ENCODE data around the gene IFNGR2. TPM values are rescaled to one million over a fixed set of nuclear protein-coding genes. Genes with fewer than 3 reads are reported as not detected.
"Not testable (repeated sequence)": the region's sequence is repeated elsewhere in the genome, so short reads cannot be mapped to it uniquely, and the experiment has no call there.

The IFNGR2 gene
- total RNA-seq, 1 donor from 2014 or later: 34.0 TPM

GRCh38 chr21:33395891-33396331 is 7.3 kb upstream of the IFNGR2 start:
- intact Hi-C loops (cut with DNase I): no loop called here
- no peak for ATAC-seq (ENCODE audit: poor library complexity)

DNA sequence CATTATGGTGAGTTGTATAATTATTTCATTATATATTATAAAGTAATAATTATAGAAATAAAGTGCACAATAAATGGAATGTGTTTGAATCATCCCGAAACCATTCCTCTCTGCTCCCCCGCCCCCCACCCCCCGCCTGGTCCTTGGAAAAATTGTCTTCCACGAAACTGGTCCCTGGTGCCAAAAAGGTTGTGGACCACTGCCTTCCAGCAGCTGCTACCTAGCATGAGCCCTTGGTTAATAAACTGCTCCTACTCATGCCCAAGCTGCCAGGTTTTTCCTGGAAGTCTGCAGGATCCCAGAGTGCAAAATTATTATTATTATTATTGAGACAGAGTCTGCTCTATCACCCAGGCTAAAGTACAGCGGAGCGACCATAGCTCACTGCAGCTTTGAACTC is 6.8 kb upstream of the IFNGR2 start:
- DNase-seq: no peak
- intact Hi-C loops (cut with DNase I): no loop called here
- ATAC-seq (ENCODE audit: poor library complexity): no peak

More at GRCh38 chr21:33395891-33396331, 7.3 kb upstream of the IFNGR2 start:
- no peak for DNase-seq

- intact Hi-C loops (cut with DNase I): no loop called here
- DNase-seq (peak; percentile 66), ATAC-seq (ENCODE audit: poor library complexity) (peak; percentile 52)
These were observed 6.3 kb upstream of the IFNGR2 start for GRCh38 chr21:33396951-33397350.

DNA sequence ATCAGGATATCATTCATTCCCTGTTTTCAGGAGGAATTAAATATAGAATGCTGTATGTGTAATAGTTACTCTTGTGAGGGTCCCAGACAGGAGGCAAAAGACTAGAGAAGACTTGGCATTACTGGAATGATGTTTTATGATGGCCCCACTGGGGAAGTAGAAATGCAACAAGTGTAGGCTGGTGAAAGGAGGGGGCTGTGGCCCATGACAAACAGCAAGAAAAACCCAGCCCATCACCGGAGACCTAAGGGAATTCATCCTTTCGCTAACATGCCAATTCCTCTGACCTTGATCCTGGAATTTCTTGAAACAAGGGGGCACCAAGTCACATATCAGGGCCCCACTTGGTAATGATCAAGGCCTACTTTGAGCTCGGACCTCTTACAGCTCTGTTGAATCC is 5.5 kb upstream of the IFNGR2 start:
- DNase-seq (no peak), ATAC-seq (ENCODE audit: poor library complexity) (no peak)
- intact Hi-C loops (cut with DNase I): no loop called here

GRCh38 chr21:33398361-33398760 is 4.9 kb upstream of the IFNGR2 start:
- DNase-seq (no peak), ATAC-seq (ENCODE audit: poor library complexity) (no peak)
- intact Hi-C loops (cut with DNase I): no loop called here

DNA sequence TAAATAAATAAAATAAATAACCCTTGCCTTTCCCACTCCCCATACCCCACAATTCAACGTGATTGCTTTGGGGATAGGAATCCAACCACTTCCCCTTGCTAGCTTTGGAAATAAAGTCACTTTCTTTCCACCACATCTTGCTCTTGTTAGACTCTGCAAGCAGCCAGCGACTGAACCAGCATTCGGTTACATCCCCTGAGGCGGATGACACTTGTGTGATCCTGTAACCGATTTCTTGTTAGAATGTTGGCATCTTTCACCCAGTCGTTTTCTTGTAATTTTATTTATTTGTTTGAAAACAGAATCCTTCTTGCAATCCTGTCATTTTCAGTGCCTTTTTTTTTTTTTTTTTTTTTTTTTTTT is 1.6 kb upstream of the IFNGR2 start:
- intact Hi-C loops (cut with DNase I): no loop called here
- no peak for ATAC-seq (ENCODE audit: poor library complexity)
- no peak for DNase-seq

DNA sequence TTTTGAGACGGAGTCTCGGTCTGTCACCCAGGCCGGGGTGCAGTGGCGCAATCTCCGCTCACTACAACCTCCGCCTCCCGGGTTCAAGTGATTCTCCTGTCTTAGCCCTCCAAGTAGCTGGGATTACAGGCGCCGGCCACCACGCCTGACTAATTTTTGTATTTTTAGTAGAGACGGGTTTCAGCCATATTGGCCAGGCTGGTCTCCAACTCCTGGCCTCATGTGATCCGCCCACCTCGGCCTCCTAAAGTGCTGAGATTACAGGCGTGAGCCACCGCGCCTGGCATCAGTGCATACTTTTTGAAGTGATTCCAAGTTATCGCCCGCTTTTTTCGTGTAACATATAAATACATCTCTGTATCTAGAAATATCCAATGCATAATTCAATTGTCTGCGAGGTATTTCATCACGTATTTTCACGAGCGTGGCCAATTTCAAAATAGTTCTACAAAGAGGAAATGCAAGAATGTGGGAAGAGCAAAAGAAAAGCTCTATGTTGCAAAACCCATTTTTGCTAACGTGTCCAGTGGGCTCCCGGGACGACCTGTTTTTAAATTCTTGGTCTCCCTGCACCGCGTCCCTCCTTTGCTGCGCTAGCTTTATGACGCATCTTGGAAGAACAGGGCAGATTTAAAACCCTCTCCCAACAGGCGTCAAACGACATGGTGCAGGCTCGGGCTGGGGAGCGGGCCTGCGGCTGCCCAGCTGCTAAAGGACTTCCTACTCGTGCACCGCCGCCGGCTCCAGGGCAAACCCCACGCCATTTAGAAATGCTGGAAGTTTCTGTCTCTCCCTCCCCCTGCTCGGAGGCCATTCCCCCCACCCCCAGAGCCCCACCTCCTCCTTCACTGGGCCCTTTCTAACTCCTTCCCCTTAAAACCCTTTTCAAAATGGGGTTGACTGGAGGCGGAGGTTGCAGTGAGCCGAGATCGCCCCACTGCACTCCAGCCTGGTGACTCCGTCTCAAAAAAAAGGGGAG is 923 bp upstream of the IFNGR2 start:
- ATAC-seq (ENCODE audit: poor library complexity): peak; percentile 63
- intact Hi-C loops (cut with DNase I): no loop called here
- peak; percentile 83 for DNase-seq

- intact Hi-C loops (cut with DNase I): no loop called here
- peak; percentile 79 for DNase-seq
- peak; percentile 54 for ATAC-seq (ENCODE audit: poor library complexity)
These were observed 773 bp downstream of the IFNGR2 start for GRCh38 chr21:33403786-33404585.

GRCh38 chr21:33406493-33406892 is 3.3 kb downstream of the IFNGR2 start:
- intact Hi-C loops (cut with DNase I): no loop called here
- DNase-seq (no peak), ATAC-seq (ENCODE audit: poor library complexity) (no peak)

- peak; percentile 36 for ATAC-seq (ENCODE audit: poor library complexity)
- intact Hi-C loops (cut with DNase I): no loop called here
- peak; percentile 18 for DNase-seq
These were observed 8.8 kb downstream of the IFNGR2 start for GRCh38 chr21:33411949-33412430.

- ATAC-seq (ENCODE audit: poor library complexity); intact Hi-C loops (cut with DNase I): not testable (repeated sequence)
- DNase-seq: peak; percentile 14
These were observed 9.2 kb downstream of the IFNGR2 start for GRCh38 chr21:33412439-33412831.

- intact Hi-C loops (cut with DNase I): no loop called here
- DNase-seq (peak; percentile 30), ATAC-seq (ENCODE audit: poor library complexity) (no peak)
These were observed 9.8 kb downstream of the IFNGR2 start for GRCh38 chr21:33412832-33413519.

- intact Hi-C loops (cut with DNase I): no loop called here
- DNase-seq (peak; percentile 20), ATAC-seq (ENCODE audit: poor library complexity) (no peak)
These were observed 10.9 kb downstream of the IFNGR2 start for GRCh38 chr21:33414068-33414467.

DNA sequence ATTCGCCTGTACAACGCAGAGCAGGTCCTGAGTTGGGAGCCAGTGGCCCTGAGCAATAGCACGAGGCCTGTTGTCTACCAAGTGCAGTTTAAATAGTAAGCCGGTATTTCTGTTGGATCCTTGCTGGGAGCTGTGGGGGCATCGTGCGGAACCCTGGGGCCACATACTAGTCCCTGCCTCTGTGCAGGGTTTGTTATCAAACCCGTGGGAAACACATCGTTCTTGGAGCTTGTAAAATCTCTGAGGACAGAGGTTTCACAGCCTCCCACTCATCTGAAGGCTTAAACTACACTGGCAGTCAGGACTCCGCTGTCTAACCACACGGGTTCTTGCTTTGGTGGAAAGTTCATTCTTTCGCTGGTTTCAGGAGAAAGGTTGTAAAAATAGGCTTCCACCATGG is 11.7 kb downstream of the IFNGR2 start:
- ATAC-seq (ENCODE audit: poor library complexity) (no peak), DNase-seq (peak; percentile 12)
- intact Hi-C loops (cut with DNase I): no loop called here

- peak; percentile 83 for DNase-seq
- peak; percentile 79 for ATAC-seq (ENCODE audit: poor library complexity)
- intact Hi-C loops (cut with DNase I): no loop called here
These were observed 15.5 kb downstream of the IFNGR2 start for GRCh38 chr21:33418691-33419090.

- intact Hi-C loops (cut with DNase I): no loop called here
- ATAC-seq (ENCODE audit: poor library complexity): peak; percentile 77
- peak; percentile 61 for DNase-seq
These were observed 16.4 kb downstream of the IFNGR2 start for GRCh38 chr21:33419538-33420123.

GRCh38 chr21:33421713-33422393 is 18.6 kb downstream of the IFNGR2 start:
- peak; percentile 10 for DNase-seq
- ATAC-seq (ENCODE audit: poor library complexity): no peak
- intact Hi-C loops (cut with DNase I): no loop called here

GRCh38 chr21:33424214-33424613 is 21.0 kb downstream of the IFNGR2 start:
- ATAC-seq (ENCODE audit: poor library complexity): no peak
- DNase-seq: peak; percentile 3
- intact Hi-C loops (cut with DNase I): no loop called here

All from Right ventricle myocardium superior (tissue), 1 donor.